Prostate gland (tissue), 2 donors: ENCODE measurements around the gene ZC3HAV1.
A peak's percentile ranks its signal among the peaks of the same experiment; 100 is the strongest.

ENCODE experiments used
- CTCF ChIP-seq, 4 experiments: fragments of 200-600 bp in 2 of 4; fragments of 450-650 bp in 2 of 4; sonication (generic) in 2 of 4; IDR thresholded peaks; 1 replicate in 3 of 4; 2 replicates in 1 of 4; pipeline ENCODE4 v1.5.1; 2016 to 2019; ENCODE audit warnings: antibody characterized with exemption in 4 of 4, mild to moderate bottlenecking in 2 of 4, moderate library complexity in 2 of 4
- POLR2A ChIP-seq: fragments of 450-650 bp; IDR thresholded peaks from one replicate; pipeline ENCODE4 v1.6.1; 2016; ENCODE audit warnings: antibody characterized with exemption, mild to moderate bottlenecking
- POLR2AphosphoS5 ChIP-seq: sonication (generic); formaldehyde crosslinking; IDR thresholded peaks from one replicate; pipeline ENCODE4 v1.6.1; 2017; ENCODE audit warnings: antibody characterized with exemption

DNA sequence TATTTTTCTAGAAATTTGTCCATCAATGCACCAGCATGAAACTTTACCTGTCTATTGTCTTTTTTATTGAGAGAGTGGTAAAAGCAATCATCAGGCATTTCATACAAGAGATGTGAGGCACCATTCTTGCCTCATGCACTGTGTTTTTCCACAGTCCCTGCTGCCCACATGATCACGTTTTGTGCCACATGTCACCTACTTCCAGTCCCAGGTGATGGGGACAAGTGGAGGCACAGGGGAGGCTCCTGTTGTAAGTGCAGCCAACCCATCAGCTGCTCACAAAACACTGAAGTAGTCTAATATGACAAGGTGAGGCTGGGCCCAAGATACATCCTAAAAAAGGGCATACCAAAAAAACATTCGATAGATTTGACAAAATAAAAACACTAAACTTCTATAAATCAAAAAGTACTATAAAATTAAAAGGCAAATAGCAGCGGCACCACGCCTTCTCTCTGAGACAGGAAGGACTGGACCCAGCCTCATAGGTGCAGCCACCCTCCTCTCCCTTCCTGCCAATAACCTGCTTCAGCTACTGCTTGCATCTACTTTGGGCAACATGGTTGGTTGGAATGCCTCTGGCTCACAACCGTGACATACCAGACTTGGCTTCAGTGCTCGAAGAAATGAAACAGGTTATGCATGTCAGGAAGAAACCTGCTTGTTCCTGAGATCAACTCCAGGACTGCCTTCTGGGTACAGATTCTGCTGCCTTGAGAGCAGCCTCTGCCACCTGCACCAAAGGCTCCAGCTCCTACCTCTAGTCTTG lies 76.0 kb downstream of the ZC3HAV1 start:
- TF ChIP-seq POLR2A (no peak), CTCF (IDR thresholded peaks at IDR 0.05) (no peak), POLR2AphosphoS5 (peak; percentile 54)
